Adrenal gland (tissue), 12 donors: ENCODE measurements around the gene TNFRSF11A. TPM values are rescaled to one million over a fixed set of nuclear protein-coding genes. Genes with fewer than 3 reads are reported as not detected.

Source experiments
- DNase-seq, 7 donors: peaks; one replicate each; pipeline ENCODE4 v3.0.0-alpha.2; 2019 to 2020
- H3K27ac ChIP-seq, 5 donors: fragments of 200-600 bp; sonication (generic) in 4 of 5; 1 replicate in 3 of 5; 2 replicates in 2 of 5; pipeline versions ENCODE4 v1.5.1 to v1.8.0; 2016 to 2020; ENCODE audit warnings: mild to moderate bottlenecking in 1 of 5
- H3K27me3 ChIP-seq: fragments of 200-600 bp; 2 replicates; pipeline ENCODE4 v1.8.0; 2021
- H3K36me3 ChIP-seq, 2 donors: fragments of 200-600 bp; replicated peaks in 1 of 2; 1 replicate in 1 of 2; 2 replicates in 1 of 2; pipeline versions ENCODE4 v1.5.1 to v1.8.0; 2018 to 2022
- H3K4me1 ChIP-seq, 2 donors: fragments of 200-600 bp; replicated peaks in 1 of 2; 1 replicate in 1 of 2; 2 replicates in 1 of 2; pipeline versions ENCODE4 v1.5.1 to v1.8.0; 2018 to 2021
- H3K4me3 ChIP-seq, 4 donors: fragments of 200-600 bp; sonication (generic) in 3 of 4; one replicate each; pipeline ENCODE4 v1.5.1; 2016 to 2018
- H3K9me3 ChIP-seq, 3 donors: fragments of 200-600 bp; sonication (generic) in 1 of 3; replicated peaks in 1 of 3; 1 replicate in 2 of 3; 2 replicates in 1 of 3; pipeline versions ENCODE4 v1.5.1 to v1.8.0; 2016 to 2021
- CTCF ChIP-seq, 6 experiments: fragments of 450-650 bp in 4 of 6; fragments of 200-600 bp in 2 of 6; sonication (generic) in 1 of 6; IDR thresholded peaks; 1 replicate in 5 of 6; 2 replicates in 1 of 6; pipeline versions ENCODE4 v1.5.1 to v1.8.0; 2016 to 2021; ENCODE audit warnings: antibody characterized with exemption in 6 of 6, mild to moderate bottlenecking in 2 of 6, moderate library complexity in 1 of 6
- POLR2A ChIP-seq, 2 donors: fragments of 450-650 bp; IDR thresholded peaks; one replicate each; pipeline ENCODE4 v1.6.1; 2017; ENCODE audit warnings: antibody characterized with exemption in 2 of 2, mild to moderate bottlenecking in 2 of 2, moderate library complexity in 1 of 2
- WGBS, 4 donors: extraction: QIAGEN DNeasy Blood & Tissue Kit in 2 of 4; methylation state at CpG; one replicate each; pipeline versions ENCODE4 v1.1.5 to v1.1.7; 2013 to 2017; 5-methylcytosine and 5-hydroxymethylcytosine counted together
- intact Hi-C, 2 donors: fragments of 100-400 bp; cut with DNase I; formaldehyde crosslinking; loops; one replicate each; pipeline versions ENCODE4 v1.14.1 to v1.15.0; 2022 to 2023
- polyA plus RNA-seq, 3 donors: library from polyadenylated mRNA; stranded (reverse); fragments of 200-250 nt in 2 of 3; fragments of 350-450 nt in 1 of 3; fragmentation: Illumina TruSeq in 1 of 3; extraction: RNeasy Lipid Tissue Mini Kit (QIAGEN cat#74804) in 1 of 3; gene quantifications; one replicate each; pipeline ENCODE4 v1.2.3, GENCODE V29; 2013 to 2014
- total RNA-seq, 9 donors: library from RNA; depleted of rRNA in 4 of 9; stranded (reverse); fragments of >200 nt in 4 of 9; fragments of 120-200 nt in 1 of 9; fragmentation: NEBNext Ultra II Directional in 1 of 9; extraction: Animal tissue kit (Norgen Biotek cat#: 25700) in 1 of 9; gene quantifications; one replicate each; pipeline versions ENCODE4 v1.1.0 to v1.2.4, GENCODE V29; 2013 to 2023
- donor health status: healthy with polysubstance abuse.
- donor health status: Bipolar disorder and iron deficiency.
- donor health status: DM: yes; HTN: yes; CAD: no.
- donor health status: DM: no; HTN: no; CAD: no.
- donor health status: DM: no; HTN: no; CAD: no.
- donor health status: DM: yes; HTN: yes; CAD: no.

Gene TNFRSF11A
- total and polyA plus RNA-seq, 12 donors: 0.61 to 15.7 (median 4.2) TPM

- no peak for TF ChIP-seq POLR2A (IDR thresholded peaks at IDR 0.05)
- TF ChIP-seq CTCF (IDR thresholded peaks at IDR 0.05): no peak
- Histone ChIP-seq H3K27me3 (no peaks in the 10 kb centered on the region), H3K9me3 (no peaks in the 10 kb centered on the region), H3K27ac (no peak overlapping the region), H3K36me3 (no peaks in the 10 kb centered on the region), H3K4me3 (no peak overlapping the region), H3K4me1 (no peaks in the 10 kb centered on the region)
- WGBS, 4 donors: 29 to 44% (median 37%) methylated on average over 15 of the region's 15 CpGs
- peak in 3 of 7 donors; percentile 21 to 39 (median 30) for DNase-seq
- intact Hi-C loops: no loop called here
Observed at GRCh38 chr18:62339106-62339988, 14.2 kb downstream of the TNFRSF11A start.

GRCh38 chr18:62340996-62341395, 15.9 kb downstream of the TNFRSF11A start:
- Histone ChIP-seq H3K27ac (no peak overlapping the region), H3K27me3 (no peaks in the 10 kb centered on the region), H3K4me3 (no peak overlapping the region), H3K4me1 (no peaks in the 10 kb centered on the region), H3K36me3 (no peaks in the 10 kb centered on the region), H3K9me3 (no peaks in the 10 kb centered on the region)
- 77 to 88% (median 81%) methylated on average over 9 of the region's 9 CpGs for WGBS, 4 donors
- intact Hi-C loops: no loop called here
- TF ChIP-seq CTCF (IDR thresholded peaks at IDR 0.05): no peak
- TF ChIP-seq POLR2A (IDR thresholded peaks at IDR 0.05): no peak
- no peak for DNase-seq

GRCh38 chr18:62341473-62341872, 16.4 kb downstream of the TNFRSF11A start:
- Histone ChIP-seq H3K4me1 (no peaks in the 10 kb centered on the region), H3K36me3 (no peaks in the 10 kb centered on the region), H3K9me3 (no peaks in the 10 kb centered on the region), H3K27ac (no peak overlapping the region), H3K4me3 (no peak overlapping the region), H3K27me3 (no peaks in the 10 kb centered on the region)
- TF ChIP-seq POLR2A (IDR thresholded peaks at IDR 0.05): no peak
- no peak for TF ChIP-seq CTCF (IDR thresholded peaks at IDR 0.05)
- intact Hi-C loops: no loop called here
- DNase-seq: no peak
- WGBS, 4 donors: 60 to 73% (median 69%) methylated on average over 3 of the region's 3 CpGs

GRCh38 chr18:62342884-62343283, 17.8 kb downstream of the TNFRSF11A start:
- no peaks in the 10 kb centered on the region for H3K9me3 ChIP-seq
- WGBS, 4 donors: 85 to 89% (median 86%) methylated on average over 4 of the region's 4 CpGs
- intact Hi-C loops: no loop called here

More at GRCh38 chr18:62342884-62343283, 17.8 kb downstream of the TNFRSF11A start:
- Histone ChIP-seq H3K27me3 (no peaks in the 10 kb centered on the region), H3K27ac (no peak overlapping the region), H3K4me3 (no peak overlapping the region), H3K4me1 (no peaks in the 10 kb centered on the region), H3K36me3 (no peaks in the 10 kb centered on the region)
- TF ChIP-seq CTCF (IDR thresholded peaks at IDR 0.05): no peak
- TF ChIP-seq POLR2A (IDR thresholded peaks at IDR 0.05): no peak
- DNase-seq: no peak
